ENCODE results near the gene FRMPD1.

FRMPD1 gene

DNA sequence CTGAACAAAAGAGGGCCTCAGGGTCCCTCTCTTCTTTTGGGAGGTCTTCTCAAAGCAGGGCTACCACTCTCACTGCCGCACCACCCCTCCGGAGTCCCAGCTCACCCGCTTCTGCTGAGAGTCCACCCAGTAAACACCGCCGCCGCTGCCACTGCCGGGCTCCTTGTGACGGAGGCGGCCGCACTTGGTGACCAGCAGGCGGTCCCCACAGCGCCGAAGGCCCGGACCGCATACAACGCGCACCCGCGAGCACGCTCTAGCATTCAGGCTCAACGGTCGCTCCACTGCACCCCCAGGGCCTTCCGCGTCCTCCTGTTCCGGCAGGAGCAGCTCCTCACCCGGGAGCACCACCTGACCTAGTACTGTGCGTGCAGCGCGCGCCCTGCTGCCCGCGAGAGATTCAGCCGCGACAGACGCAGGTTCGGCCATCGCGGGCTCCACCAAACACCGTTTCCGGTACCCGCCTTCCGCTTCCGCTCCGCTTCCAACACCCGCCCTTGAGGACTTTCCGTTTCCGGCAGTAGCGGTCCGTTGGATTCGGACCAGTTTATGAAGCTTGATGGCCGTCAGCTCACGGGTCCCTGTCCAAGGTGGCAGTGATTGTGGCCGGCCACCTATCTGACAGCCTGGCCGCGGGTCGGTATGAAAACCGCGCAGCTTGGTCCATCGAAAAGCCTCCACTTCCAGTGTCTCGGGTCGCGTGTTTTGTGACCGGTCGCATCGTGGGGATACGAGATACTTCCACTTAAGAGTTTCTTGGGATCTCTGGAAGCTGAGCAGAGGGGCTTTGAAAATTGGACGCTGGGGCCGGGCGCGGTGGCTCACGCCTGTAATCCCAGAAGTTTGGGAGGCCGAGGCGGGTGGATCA, 134.1 kb downstream of the FRMPD1 start, which contains the start of gene EXOSC3:
Gene EXOSC3, minus strand, starts transcription at position 449 of the 868 bp plus-strand sequence. Its CDS starts 20 bp downstream, at position 429.
- DNase-seq (ENCODE audit: extremely low read depth, insufficient read length), result peak; percentile 90
- TF ChIP-seq, protein P1, sequence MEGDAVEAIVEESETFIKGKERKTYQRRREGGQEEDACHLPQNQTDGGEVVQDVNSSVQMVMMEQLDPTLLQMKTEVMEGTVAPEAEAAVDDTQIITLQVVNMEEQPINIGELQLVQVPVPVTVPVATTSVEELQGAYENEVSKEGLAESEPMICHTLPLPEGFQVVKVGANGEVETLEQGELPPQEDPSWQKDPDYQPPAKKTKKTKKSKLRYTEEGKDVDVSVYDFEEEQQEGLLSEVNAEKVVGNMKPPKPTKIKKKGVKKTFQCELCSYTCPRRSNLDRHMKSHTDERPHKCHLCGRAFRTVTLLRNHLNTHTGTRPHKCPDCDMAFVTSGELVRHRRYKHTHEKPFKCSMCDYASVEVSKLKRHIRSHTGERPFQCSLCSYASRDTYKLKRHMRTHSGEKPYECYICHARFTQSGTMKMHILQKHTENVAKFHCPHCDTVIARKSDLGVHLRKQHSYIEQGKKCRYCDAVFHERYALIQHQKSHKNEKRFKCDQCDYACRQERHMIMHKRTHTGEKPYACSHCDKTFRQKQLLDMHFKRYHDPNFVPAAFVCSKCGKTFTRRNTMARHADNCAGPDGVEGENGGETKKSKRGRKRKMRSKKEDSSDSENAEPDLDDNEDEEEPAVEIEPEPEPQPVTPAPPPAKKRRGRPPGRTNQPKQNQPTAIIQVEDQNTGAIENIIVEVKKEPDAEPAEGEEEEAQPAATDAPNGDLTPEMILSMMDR (IDR thresholded peaks at IDR 0.05; ENCODE audit: insufficient read depth, low read length, poor library complexity, severe bottlenecking), result no peak
- Histone ChIP-seq H3K36me3 (ENCODE audit: control insufficient read depth, insufficient read depth, low read length) (peaks cover 8% of the 10 kb centered on the region), H3K4me3 (replicated peaks; ENCODE audit: low read depth, low read length) (peak within 1 kb of the TSS; percentile 87), H3K27me3 (replicated peaks; ENCODE audit: control insufficient read depth, insufficient read depth, low read length) (no peaks in the 10 kb centered on the region)

DNA sequence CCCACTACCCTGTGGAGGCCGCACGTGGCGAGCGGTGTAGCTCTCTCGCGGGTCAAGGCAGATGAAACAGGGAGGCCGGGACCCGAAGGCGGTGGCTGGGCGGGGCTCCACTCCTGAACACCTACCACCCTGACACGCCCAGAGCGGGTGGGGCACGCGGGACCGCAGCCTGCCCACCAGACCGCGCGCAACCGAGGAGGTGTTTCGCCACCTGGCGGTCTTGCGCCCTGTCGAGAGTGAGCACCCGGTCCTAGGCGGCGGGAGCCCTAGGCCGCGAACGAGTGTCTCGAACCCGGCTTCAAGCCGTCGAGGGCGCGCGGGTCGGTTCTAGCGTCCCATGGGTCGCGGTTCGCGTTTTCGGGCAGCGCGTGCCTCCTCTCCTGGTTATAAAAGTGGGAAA, 136.3 kb downstream of the FRMPD1 start:
- TF ChIP-seq, protein P1 (IDR thresholded peaks at IDR 0.05; ENCODE audit: insufficient read depth, low read length, poor library complexity, severe bottlenecking), result no peak
- H3K36me3 ChIP-seq (ENCODE audit: control insufficient read depth, insufficient read depth, low read length), result peaks cover 6% of the 10 kb centered on the region
- no peak overlapping the region for H3K4me3 ChIP-seq (replicated peaks; ENCODE audit: low read depth, low read length)
- no peaks in the 10 kb centered on the region for H3K27me3 ChIP-seq (replicated peaks; ENCODE audit: control insufficient read depth, insufficient read depth, low read length)
- DNase-seq (ENCODE audit: extremely low read depth, insufficient read length), result peak; percentile 16

DNA sequence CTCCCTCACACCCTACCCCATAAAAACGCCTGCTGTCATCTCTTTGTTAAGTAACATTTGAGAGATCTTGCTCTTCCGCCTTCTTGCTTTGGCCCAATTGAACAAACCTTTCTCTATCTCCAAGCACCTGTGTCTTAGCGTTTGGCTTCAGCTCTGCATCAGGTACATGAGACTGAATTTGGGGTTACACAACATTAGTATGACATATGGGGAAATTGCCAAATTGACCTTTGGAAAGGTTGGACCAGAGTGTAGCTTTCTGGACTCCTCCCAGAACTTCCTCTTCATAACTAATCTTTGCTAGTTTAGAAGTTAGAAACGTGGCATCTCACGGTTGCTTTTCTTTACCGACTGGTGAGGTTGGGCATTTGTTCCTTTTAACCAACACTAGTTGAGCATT, 137.6 kb downstream of the FRMPD1 start:
- TF ChIP-seq, protein P1 (IDR thresholded peaks at IDR 0.05; ENCODE audit: insufficient read depth, low read length, poor library complexity, severe bottlenecking), result no peak
- Histone ChIP-seq H3K36me3 (ENCODE audit: control insufficient read depth, insufficient read depth, low read length) (peaks cover under 1% of the 10 kb centered on the region; the same call in 1 of the 2 replicates), H3K4me3 (replicated peaks; ENCODE audit: low read depth, low read length) (no peak overlapping the region), H3K27me3 (replicated peaks; ENCODE audit: control insufficient read depth, insufficient read depth, low read length) (no peaks in the 10 kb centered on the region)
- no peak for DNase-seq (ENCODE audit: extremely low read depth, insufficient read length)

DNA sequence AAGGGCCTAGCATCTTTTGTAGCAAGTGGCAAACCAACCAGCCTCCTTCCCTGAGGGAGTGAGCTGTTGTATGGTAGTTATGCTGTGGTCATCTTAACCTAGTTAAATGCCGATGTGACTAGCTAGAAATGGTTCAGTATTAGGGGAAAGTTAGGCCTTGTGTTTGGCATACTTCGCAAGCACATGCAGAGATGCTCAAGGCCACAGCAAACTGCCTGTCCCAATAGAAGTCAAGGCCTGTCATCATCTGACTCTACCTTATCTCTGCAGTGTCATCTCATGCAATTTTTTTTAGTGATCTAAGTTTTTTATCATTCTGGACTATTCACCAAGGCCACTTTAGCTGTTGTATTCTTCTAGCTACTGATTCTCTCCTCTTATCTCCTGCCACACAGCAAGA, 139.3 kb downstream of the FRMPD1 start:
- H3K4me3 ChIP-seq (replicated peaks; ENCODE audit: low read depth, low read length), result no peak overlapping the region
- H3K36me3 ChIP-seq (ENCODE audit: control insufficient read depth, insufficient read depth, low read length), result no peaks in the 10 kb centered on the region
- DNase-seq (ENCODE audit: extremely low read depth, insufficient read length), result no peak
- H3K27me3 ChIP-seq (replicated peaks; ENCODE audit: control insufficient read depth, insufficient read depth, low read length), result no peaks in the 10 kb centered on the region
- TF ChIP-seq, protein P1 (IDR thresholded peaks at IDR 0.05; ENCODE audit: insufficient read depth, low read length, poor library complexity, severe bottlenecking), result no peak

DNA sequence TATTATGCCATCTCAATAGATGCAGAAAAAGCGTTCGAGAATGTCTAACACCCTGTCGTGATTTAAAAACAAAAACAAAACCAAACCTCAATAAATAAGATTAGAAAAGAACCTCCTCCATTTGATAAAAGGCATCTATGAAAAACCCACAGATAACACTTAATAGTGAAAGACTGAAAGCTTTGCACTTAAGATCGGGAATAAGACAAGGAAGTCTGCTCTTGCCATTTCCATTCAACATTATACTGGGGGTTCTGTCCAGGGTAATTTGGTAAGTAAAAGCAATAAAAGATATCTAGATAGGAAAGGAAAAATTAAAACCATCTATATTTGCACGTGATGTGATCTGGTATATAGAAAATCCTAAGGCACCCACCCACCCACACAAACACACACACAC, 141.4 kb downstream of the FRMPD1 start:
- no peak for DNase-seq (ENCODE audit: extremely low read depth, insufficient read length)
- Histone ChIP-seq H3K36me3 (ENCODE audit: control insufficient read depth, insufficient read depth, low read length) (no peaks in the 10 kb centered on the region), H3K27me3 (replicated peaks; ENCODE audit: control insufficient read depth, insufficient read depth, low read length) (no peaks in the 10 kb centered on the region), H3K4me3 (replicated peaks; ENCODE audit: low read depth, low read length) (no peak overlapping the region)
- TF ChIP-seq, protein P1 (IDR thresholded peaks at IDR 0.05; ENCODE audit: insufficient read depth, low read length, poor library complexity, severe bottlenecking), result no peak
